Mesenchymal stem cell (in vitro differentiated cells and primary cell): ENCODE data around the gene NLGN1.

Experiments used
- DNase-seq: peaks from one replicate; pipeline ENCODE4 v3.0.0-alpha.2; 2013
- H2AFZ ChIP-seq: one replicate; pipeline ENCODE4 v1.6.1; 2013; ENCODE audit warnings: low read depth, mild to moderate bottlenecking, control low read depth, inconsistent platforms, low read length, moderate library complexity
- H2AK5ac ChIP-seq: 2 replicates; pipeline ENCODE4 v1.6.1; 2013; ENCODE audit warnings: low read length, moderate library complexity, mild to moderate bottlenecking, inconsistent platforms; ENCODE audit not compliant: severe bottlenecking
- H2BK120ac ChIP-seq: one replicate; pipeline ENCODE4 v1.6.1; 2013; ENCODE audit warnings: low read depth, mild to moderate bottlenecking, inconsistent platforms, low read length, moderate library complexity
- H2BK12ac ChIP-seq, 2 experiments: one replicate each; pipeline ENCODE4 v1.6.1; 2013; ENCODE audit warnings: inconsistent platforms in 2 of 2, low read length in 2 of 2, mild to moderate bottlenecking in 2 of 2, moderate library complexity in 2 of 2, control low read depth in 1 of 2
- H2BK15ac ChIP-seq: one replicate; pipeline ENCODE4 v1.6.1; 2013; ENCODE audit warnings: mild to moderate bottlenecking, low read depth, inconsistent platforms; ENCODE audit not compliant: poor library complexity, severe bottlenecking
- H2BK5ac ChIP-seq: 2 replicates; pipeline ENCODE4 v1.6.1; 2013; ENCODE audit warnings: low read depth, mild to moderate bottlenecking, low read length, control low read depth, inconsistent platforms; ENCODE audit not compliant: poor library complexity, severe bottlenecking
- H3K14ac ChIP-seq, 2 experiments: one replicate each; pipeline ENCODE4 v1.6.1; 2013; ENCODE audit warnings: inconsistent platforms in 2 of 2, low read length in 2 of 2, control low read depth in 1 of 2, mild to moderate bottlenecking in 1 of 2, moderate library complexity in 1 of 2
- H3K18ac ChIP-seq, 2 experiments: one replicate each; pipeline ENCODE4 v1.6.1; 2013; ENCODE audit warnings: inconsistent platforms in 2 of 2, low read length in 2 of 2, control low read depth in 1 of 2, low read depth in 1 of 2, mild to moderate bottlenecking in 1 of 2
- H3K23ac ChIP-seq, 2 experiments: one replicate each; pipeline ENCODE4 v1.6.1; 2013; ENCODE audit warnings: inconsistent platforms in 2 of 2, low read length in 2 of 2, mild to moderate bottlenecking in 2 of 2, moderate library complexity in 2 of 2, control low read depth in 1 of 2
- H3K27ac ChIP-seq: 2 replicates; pipeline ENCODE4 v1.5.1; 2013; ENCODE audit warnings: mild to moderate bottlenecking, moderate library complexity, low read length, control low read depth, inconsistent platforms; ENCODE audit not compliant: poor library complexity, severe bottlenecking
- H3K27me3 ChIP-seq, 2 experiments: 2 replicates each; pipeline versions ENCODE4 v1.6.1 to v1.7.0; 2013; ENCODE audit warnings: low read length in 2 of 2, mild to moderate bottlenecking in 2 of 2, moderate library complexity in 2 of 2, control low read depth in 1 of 2, inconsistent platforms in 1 of 2; ENCODE audit not compliant: control insufficient read depth in 1 of 2, insufficient read depth in 1 of 2
- H3K36me3 ChIP-seq, 2 experiments: 2 replicates each; pipeline versions ENCODE4 v1.6.1 to v1.7.0; 2013; ENCODE audit warnings: low read length in 2 of 2, control low read depth in 1 of 2, inconsistent platforms in 1 of 2, low read depth in 1 of 2, mild to moderate bottlenecking in 1 of 2; ENCODE audit not compliant: insufficient read depth in 2 of 2, control insufficient read depth in 1 of 2
- H3K4ac ChIP-seq, 2 experiments: one replicate each; pipeline ENCODE4 v1.6.1; 2013; ENCODE audit warnings: inconsistent platforms in 2 of 2, low read length in 2 of 2, mild to moderate bottlenecking in 2 of 2, moderate library complexity in 2 of 2, control low read depth in 1 of 2, low read depth in 1 of 2
- H3K4me1 ChIP-seq: 2 replicates; pipeline ENCODE4 v1.6.1; 2013; ENCODE audit warnings: low read depth, low read length, control low read depth; ENCODE audit not compliant: control insufficient read depth, insufficient read depth
- H3K4me2 ChIP-seq: 2 replicates; pipeline ENCODE4 v1.6.1; 2013; ENCODE audit warnings: low read length, mild to moderate bottlenecking, inconsistent platforms; ENCODE audit not compliant: poor library complexity, severe bottlenecking
- H3K4me3 ChIP-seq, 2 experiments: 2 replicates each; pipeline versions ENCODE4 v1.5.1 to v1.7.0; 2013; ENCODE audit warnings: low read length in 2 of 2, mild to moderate bottlenecking in 2 of 2, control low read depth in 1 of 2, low read depth in 1 of 2; ENCODE audit not compliant: insufficient read depth in 1 of 2
- H3K79me1 ChIP-seq: replicated peaks from 2 replicates; pipeline ENCODE4 v1.6.1; 2013; ENCODE audit warnings: mild to moderate bottlenecking, control low read depth, low read length, inconsistent platforms; ENCODE audit not compliant: poor library complexity, severe bottlenecking
- H3K9ac ChIP-seq: 2 replicates; pipeline ENCODE4 v1.7.0; 2013; ENCODE audit warnings: mild to moderate bottlenecking, low read length, moderate library complexity
- H3K9me3 ChIP-seq: 2 replicates; pipeline ENCODE4 v1.7.0; 2013; ENCODE audit warnings: mild to moderate bottlenecking, low read length; ENCODE audit not compliant: control insufficient read depth
- H4K8ac ChIP-seq: one replicate; pipeline ENCODE4 v1.6.1; 2013; ENCODE audit warnings: inconsistent platforms, mild to moderate bottlenecking, low read length, moderate library complexity
- H4K91ac ChIP-seq: one replicate; pipeline ENCODE4 v1.6.1; 2013; ENCODE audit warnings: mild to moderate bottlenecking, low read length, inconsistent platforms
- WGBS: methylation state at CpG from one replicate; pipeline ENCODE4 v1.1.7; 2013; ENCODE audit warnings: mixed read lengths; 5-methylcytosine and 5-hydroxymethylcytosine counted together

NLGN1 gene

DNA sequence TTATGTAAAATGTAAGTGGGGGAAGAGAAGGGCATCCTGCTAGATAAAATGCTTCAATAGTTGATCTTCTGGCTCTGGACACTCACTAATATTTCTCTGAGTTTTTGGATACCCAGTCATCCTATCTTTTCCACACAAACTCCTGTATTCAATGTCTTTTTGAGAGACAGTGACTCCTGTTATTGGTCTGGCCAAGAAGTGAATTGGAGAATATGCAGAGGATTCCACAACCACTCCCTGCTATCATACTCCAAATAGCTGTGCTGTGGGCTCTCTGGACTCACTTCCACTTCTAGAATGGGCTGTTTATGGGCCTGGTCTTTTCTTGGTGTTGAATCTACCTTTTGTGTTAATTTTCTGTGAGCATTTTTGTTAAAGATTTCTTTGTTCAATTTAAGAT, 376.8 kb downstream of the NLGN1 start:
- H2BK12ac ChIP-seq = no peak overlapping the region
- no peak overlapping the region for H4K91ac ChIP-seq
- H3K9ac ChIP-seq = no peak overlapping the region
- no peaks in the 10 kb centered on the region for H3K79me1 ChIP-seq
- H3K4me3 ChIP-seq = no peak overlapping the region
- no peaks in the 10 kb centered on the region for H3K9me3 ChIP-seq
- no peaks in the 10 kb centered on the region for H3K27me3 ChIP-seq
- H2BK15ac ChIP-seq = no peak overlapping the region
- no peak overlapping the region for H3K14ac ChIP-seq
- H2BK120ac ChIP-seq = no peak overlapping the region
- H3K23ac ChIP-seq = no peak overlapping the region
- H4K8ac ChIP-seq = no peak overlapping the region
- no peaks in the 10 kb centered on the region for H3K4me1 ChIP-seq
- H3K4ac ChIP-seq = no peak overlapping the region
- no peak overlapping the region for H3K18ac ChIP-seq
- no peak overlapping the region for H2AFZ ChIP-seq
- DNase-seq = no peak
- H3K36me3 ChIP-seq = no peaks in the 10 kb centered on the region
- H2BK5ac ChIP-seq = no peak overlapping the region
- H2AK5ac ChIP-seq = no peak overlapping the region
- H3K27ac ChIP-seq = no peak overlapping the region
- H3K4me2 ChIP-seq = no peak overlapping the region

DNA sequence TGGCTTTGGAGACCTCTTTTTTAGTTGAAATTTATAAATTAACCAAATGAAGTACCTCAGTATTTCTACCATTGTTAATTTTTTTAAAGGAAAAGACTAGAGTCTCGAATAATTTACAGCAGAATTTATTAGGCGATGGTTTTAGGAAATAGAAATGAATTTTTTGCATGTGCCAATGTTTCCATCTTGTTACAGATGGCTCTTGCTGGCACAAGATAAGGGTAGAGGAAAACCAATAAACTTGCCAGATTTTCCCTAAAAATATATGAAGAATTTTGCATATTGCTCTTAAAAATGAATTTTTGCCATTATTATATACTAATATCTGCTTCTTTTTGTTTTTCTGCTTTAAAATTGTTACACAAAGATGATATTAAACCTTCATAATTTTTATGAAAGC, 380.7 kb downstream of the NLGN1 start:
- H3K27ac ChIP-seq = no peak overlapping the region
- WGBS = 81% methylated on average over 2 of the region's 2 CpGs

GRCh38 chr3:173780067-173780466, 382.5 kb downstream of the NLGN1 start:
- H2BK120ac ChIP-seq = no peak overlapping the region
- no peak for DNase-seq
- no peak overlapping the region for H2BK12ac ChIP-seq
- no peak overlapping the region for H2BK15ac ChIP-seq
- H3K79me1 ChIP-seq = no peaks in the 10 kb centered on the region
- H2AFZ ChIP-seq = no peak overlapping the region
- H3K27me3 ChIP-seq = no peaks in the 10 kb centered on the region
- WGBS = no CpG with 5 or more reads among the region's 3 CpGs
- no peak overlapping the region for H4K8ac ChIP-seq
- H3K4me3 ChIP-seq = no peak overlapping the region
- H3K18ac ChIP-seq = no peak overlapping the region
- no peaks in the 10 kb centered on the region for H3K9me3 ChIP-seq
- H3K14ac ChIP-seq = no peak overlapping the region
- no peak overlapping the region for H3K27ac ChIP-seq
- H4K91ac ChIP-seq = no peak overlapping the region
- H3K36me3 ChIP-seq = no peaks in the 10 kb centered on the region
- H3K4me1 ChIP-seq = no peaks in the 10 kb centered on the region
- H3K23ac ChIP-seq = no peak overlapping the region
- H3K9ac ChIP-seq = no peak overlapping the region
- no peak overlapping the region for H3K4ac ChIP-seq
- H2BK5ac ChIP-seq = no peak overlapping the region
- no peak overlapping the region for H2AK5ac ChIP-seq
- H3K4me2 ChIP-seq = no peak overlapping the region

More for the DNA sequence above, 380.7 kb downstream of the NLGN1 start:
- no peak overlapping the region for H3K4me3 ChIP-seq
- no peaks in the 10 kb centered on the region for H3K79me1 ChIP-seq
- no peak overlapping the region for H3K4me2 ChIP-seq
- no peak overlapping the region for H3K4ac ChIP-seq
- H3K9me3 ChIP-seq = no peaks in the 10 kb centered on the region
- H3K36me3 ChIP-seq = no peaks in the 10 kb centered on the region
- H2BK15ac ChIP-seq = no peak overlapping the region
- H2AK5ac ChIP-seq = no peak overlapping the region
- H4K8ac ChIP-seq = no peak overlapping the region
- H3K18ac ChIP-seq = no peak overlapping the region
- H3K9ac ChIP-seq = no peak overlapping the region
- H2AFZ ChIP-seq = no peak overlapping the region
- H2BK12ac ChIP-seq = no peak overlapping the region
- no peak overlapping the region for H3K23ac ChIP-seq
- H2BK120ac ChIP-seq = no peak overlapping the region
- no peak for DNase-seq
- no peak overlapping the region for H4K91ac ChIP-seq
- no peak overlapping the region for H2BK5ac ChIP-seq
- no peak overlapping the region for H3K14ac ChIP-seq
- H3K4me1 ChIP-seq = no peaks in the 10 kb centered on the region
- no peaks in the 10 kb centered on the region for H3K27me3 ChIP-seq

DNA sequence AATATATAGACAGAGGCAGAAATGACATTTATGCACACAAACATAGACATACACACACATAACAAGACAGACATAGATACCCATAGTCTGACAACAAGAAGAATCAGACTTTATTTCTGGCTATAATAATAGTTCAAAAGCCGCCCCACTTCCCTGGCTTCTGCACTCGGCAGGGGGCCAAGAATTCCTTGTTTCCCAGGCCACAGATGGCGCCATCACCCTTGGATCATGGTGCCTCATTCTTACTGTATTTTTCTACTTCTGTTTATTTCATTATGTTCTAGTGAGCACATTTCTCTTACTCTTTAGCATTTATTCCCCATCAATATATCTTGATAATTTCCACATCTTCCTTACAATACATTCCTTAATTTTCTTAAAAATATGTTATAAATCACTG, 387.5 kb downstream of the NLGN1 start:
- H4K8ac ChIP-seq = no peak overlapping the region
- H2AFZ ChIP-seq = no peak overlapping the region
- H2BK12ac ChIP-seq = no peak overlapping the region
- no peak overlapping the region for H3K18ac ChIP-seq
- no peak overlapping the region for H2BK5ac ChIP-seq
- H3K14ac ChIP-seq = no peak overlapping the region
- H3K23ac ChIP-seq = no peak overlapping the region
- H3K9me3 ChIP-seq = no peaks in the 10 kb centered on the region
- H2BK15ac ChIP-seq = no peak overlapping the region
- H3K4ac ChIP-seq = no peak overlapping the region
- H3K4me3 ChIP-seq = no peak overlapping the region
- H4K91ac ChIP-seq = no peak overlapping the region
- no peak overlapping the region for H2AK5ac ChIP-seq
- H3K27ac ChIP-seq = no peak overlapping the region
- no peaks in the 10 kb centered on the region for H3K27me3 ChIP-seq
- WGBS = 71% methylated on average over 1 of the region's 3 CpGs
- H3K79me1 ChIP-seq = no peaks in the 10 kb centered on the region
- H3K9ac ChIP-seq = no peak overlapping the region
- H2BK120ac ChIP-seq = no peak overlapping the region
- no peak for DNase-seq
- H3K4me1 ChIP-seq = no peaks in the 10 kb centered on the region
- no peaks in the 10 kb centered on the region for H3K36me3 ChIP-seq
- H3K4me2 ChIP-seq = no peak overlapping the region
